GM19397 (cell line): ENCODE data around the gene THUMPD3.

Experiments
- ATAC-seq: cut with Tn5 transposase; IDR thresholded peaks from one replicate; pipeline ENCODE4 v1.9.1; 2021; ENCODE audit warnings: mild to moderate bottlenecking, moderate library complexity; ENCODE audit not compliant: unreplicated experiment

The THUMPD3 gene

DNA sequence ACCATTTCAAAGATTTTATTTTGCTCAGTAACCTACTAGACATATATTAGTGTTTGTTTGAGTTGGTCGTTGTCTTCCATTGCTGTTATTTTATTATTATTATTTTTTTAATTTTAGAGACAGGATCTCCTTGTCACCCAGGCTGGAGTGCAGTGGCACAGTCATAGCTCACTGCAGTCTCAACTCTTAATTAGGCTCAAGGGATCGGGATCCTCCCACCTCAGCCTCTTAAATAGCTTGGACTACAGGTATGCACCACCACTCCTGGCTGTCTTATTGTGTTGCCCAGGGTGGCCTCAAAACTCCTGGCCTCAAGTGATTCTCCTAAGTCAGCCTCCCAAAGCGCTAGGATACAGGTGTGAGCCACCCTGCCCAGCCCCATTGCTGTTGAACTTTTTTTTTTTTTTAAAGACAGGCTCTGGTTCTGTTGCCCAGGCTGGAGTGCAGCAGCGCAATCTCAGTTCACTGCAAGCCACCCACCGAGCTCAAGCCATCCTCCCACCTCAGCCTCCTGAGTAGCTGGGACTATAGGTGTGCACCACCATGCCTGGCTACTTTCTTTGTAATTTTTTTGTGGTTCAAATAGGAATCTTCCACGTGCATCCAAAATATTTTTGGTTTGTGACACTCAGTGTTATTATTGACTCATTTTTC, 52.8 kb downstream of the THUMPD3 start:
- no peak for ATAC-seq

DNA sequence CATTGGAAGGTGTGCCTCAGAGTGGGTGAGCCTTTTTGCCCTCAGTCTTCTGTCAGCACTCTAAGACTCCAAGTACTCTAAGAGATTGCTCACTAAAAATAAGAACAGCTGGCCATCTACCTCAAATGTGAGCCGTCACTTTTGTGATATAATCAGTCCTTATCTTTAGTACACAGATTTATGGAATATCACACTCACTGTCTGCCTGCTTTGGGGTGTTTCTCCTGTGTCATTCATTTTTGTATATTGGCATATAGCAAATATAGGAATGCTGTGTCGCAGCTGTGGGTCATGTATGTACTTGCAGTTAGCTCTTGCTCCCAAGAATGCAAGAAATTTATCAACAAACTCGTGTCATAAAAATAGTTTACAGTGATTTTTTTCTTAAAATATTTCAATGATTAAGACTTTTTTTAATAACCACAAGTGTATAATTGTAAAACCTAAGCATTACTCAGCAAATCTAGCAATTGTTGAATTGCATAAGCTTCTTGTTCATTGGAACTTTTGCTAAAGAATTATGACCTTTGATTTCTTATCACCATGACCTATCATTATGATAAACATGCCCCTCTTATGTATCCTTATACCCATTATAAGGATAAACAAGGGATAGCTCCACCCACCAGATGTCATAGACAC, 53.4 kb downstream of the THUMPD3 start:
- ATAC-seq: no peak

DNA sequence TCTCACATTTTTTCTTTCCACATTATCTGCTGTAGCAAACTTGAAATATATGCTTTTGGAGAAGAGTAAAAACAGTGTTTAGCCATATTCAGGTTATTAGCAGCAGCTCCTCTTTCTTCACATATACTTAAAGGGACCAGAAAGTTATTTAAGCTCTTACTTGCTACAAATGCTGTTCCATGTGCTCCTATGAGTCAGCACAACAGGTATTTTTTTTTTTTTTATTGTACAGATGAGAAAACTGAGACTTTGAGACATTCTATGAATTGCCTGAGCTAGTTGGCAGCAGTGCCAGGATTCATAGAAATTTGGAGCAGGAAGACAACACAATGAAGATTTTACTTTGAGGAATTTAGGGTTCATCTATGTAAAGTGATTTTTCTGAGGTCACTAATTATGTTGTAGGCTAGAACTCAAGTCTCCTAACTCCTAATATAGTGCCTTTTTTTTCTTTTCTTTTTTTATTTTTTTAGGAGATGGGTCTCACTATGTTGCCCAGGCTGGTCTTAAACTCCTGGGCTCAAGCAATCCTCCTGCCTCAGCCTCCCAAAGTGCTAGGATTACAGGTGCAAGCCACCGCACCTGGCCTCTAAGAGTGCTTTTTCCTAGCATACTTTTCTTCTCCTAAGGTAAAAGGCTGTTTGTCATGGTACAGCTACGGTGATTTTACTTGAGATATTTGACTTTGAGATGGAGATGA, 58.1 kb downstream of the THUMPD3 start:
- no peak for ATAC-seq

DNA sequence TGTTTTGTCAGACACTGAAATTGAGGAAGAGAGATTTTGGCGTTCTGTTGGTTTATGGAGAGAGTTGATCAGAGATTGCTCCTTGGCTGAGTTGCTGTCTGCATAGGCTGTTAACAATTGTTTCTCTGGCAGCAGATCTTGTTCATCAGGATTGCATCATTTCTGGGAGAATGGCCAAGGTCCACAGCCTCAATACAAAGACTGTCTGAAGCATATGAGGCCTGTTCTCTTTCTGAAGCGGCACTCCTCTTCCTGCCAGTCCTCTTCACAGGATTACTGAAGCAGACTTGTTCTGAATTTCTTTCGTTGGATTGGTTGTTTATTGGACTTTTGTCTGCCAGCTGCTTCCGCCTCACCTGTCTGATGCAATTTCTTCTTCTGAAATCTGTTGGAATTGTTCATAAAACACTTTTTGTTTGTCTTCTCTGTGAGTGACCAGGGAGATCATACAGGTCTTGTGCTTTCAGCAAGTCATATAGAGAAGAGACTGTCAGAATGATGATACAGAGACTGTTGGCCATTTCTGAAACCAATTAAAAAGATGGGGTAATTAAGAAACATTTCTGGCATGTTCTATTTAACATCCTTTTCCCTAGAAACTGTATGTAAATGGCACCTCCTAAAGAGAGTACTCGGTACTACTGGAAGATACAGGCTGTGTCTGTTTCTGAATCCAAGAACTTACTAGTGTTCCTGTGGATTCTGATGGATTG, 60.0 kb downstream of the THUMPD3 start:
- no peak for ATAC-seq

DNA sequence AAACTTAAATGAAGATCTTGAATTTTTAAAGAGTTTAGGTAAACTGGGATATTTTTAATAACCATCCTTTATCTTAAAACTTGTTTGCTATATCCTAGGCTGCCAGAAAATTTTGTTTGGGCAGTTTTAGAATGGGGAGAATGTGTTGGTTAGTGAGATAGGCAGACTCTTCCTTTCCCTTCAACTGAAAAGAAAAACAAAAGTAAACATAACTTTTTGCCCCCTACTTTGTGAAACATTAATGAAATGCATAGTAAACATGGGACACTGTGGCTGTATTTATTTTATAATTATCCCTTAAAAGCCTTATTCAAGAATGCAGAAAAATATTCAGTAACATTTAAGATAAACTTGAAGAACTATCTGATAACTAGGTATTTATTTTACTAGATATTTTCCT, 65.6 kb downstream of the THUMPD3 start:
- ATAC-seq: no peak

DNA sequence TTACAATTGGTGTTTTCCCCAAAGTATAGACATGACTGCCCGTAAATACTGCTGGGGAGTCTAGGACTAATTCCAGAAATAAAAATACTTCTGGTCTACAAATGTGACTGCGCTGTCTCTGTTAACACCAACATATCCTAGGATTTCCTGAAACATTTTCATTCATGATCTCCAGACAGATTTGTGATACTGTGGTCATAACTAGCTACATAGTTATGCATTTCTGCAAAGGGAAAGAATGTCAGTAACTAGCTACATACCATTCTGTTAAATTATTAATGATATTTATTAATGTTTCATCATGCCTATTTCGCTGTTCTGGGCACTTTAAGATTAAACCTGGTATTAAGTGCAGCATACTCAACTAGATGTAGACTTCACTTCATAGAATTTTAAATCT, 67.9 kb downstream of the THUMPD3 start:
- no peak for ATAC-seq

DNA sequence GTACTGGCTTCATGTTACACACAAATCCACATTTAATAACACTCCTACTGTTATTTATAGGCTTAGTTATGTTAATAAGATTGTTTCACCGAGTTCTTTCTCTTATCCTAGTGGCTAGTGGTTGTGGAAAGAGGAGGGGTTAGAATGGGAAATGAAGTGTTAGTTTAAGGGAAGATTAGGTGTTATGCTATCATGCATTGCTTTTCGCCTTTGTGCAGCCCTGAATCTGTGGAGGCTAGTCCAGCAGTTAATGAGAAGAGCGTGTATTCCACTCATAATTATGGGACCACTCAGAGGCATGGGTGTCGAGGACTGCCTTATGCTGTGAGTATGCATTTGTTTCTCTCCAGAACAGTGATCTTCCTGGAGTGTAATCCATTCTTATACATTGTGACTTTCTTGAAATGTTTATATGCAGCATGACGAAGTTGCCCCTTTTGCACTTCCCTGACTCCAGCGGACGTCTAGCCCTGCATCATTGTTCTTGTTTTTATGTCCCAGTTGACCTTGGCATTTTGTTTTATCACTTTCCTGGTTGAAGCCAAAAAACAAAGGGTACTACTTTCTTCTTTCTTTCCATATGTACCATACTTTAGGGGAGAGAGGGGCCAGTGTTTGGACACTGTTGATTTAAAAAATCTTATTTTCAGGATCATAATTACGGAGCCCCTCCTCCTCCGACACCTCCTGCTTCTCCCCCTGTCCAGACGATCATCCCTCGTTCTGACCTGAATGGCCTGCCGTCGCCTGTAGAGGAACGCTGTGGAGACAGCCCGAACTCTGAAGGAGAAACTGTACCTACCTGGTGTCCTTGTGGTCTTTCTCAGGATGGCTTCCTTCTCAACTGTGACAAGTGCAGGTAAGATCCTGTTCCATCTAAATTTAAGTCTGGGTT, 71.0 kb downstream of the THUMPD3 start:
- no peak for ATAC-seq

DNA sequence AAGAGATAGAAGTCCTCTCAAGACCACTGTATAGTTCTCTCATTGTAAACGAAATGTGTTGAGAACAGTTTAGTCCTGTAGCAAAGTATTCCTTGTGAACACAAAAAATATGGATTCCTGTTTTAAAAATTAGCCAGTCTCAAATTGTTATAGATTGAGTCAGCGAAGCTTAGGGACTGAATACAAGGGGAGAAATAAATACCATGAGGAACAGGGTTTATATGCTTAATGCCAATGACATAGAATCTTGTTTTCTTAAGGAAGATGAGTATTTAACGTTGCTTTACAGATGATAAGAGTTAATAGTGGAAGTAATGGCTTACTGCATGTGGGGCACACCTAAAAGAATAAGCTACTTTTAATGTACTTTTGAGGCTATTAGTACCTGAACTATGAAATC, 72.5 kb downstream of the THUMPD3 start:
- ATAC-seq: no peak
